ENCODE data around the gene ALX3. TPM values are rescaled to one million over a fixed set of nuclear protein-coding genes. Genes with fewer than 3 reads are reported as not detected.

The ALX3 gene
- total RNA-seq, 4 donors from 2014 or later, result 0.21 to 0.26 TPM; not detected in 2

GRCh38 chr1:110017792-110018191 is 52.7 kb downstream of the ALX3 start:
- Histone ChIP-seq H3K36me3 (no peaks in the 10 kb centered on the region), H3K4me1 (no peaks in the 10 kb centered on the region), H3K9me3 (no peaks in the 10 kb centered on the region), H3K27me3 (no peaks in the 10 kb centered on the region), H3K4me3 (no peak overlapping the region), H3K27ac (no peak overlapping the region)
- intact Hi-C loops (cut with DNase I; ENCODE audit: low total_unique reads), result no loop called here
- TF ChIP-seq POLR2A (IDR thresholded peaks at IDR 0.05), result no peak
- no peak for TF ChIP-seq CTCF (IDR thresholded peaks at IDR 0.05)
- DNase-seq, result no peak

GRCh38 chr1:110012100-110012780 is 58.2 kb downstream of the ALX3 start:
- no peaks in the 10 kb centered on the region for H3K36me3 ChIP-seq
- no peak for TF ChIP-seq POLR2A (IDR thresholded peaks at IDR 0.05)
- no peak for TF ChIP-seq CTCF (IDR thresholded peaks at IDR 0.05)

GRCh38 chr1:110011527-110012041 is 58.9 kb downstream of the ALX3 start:
- Histone ChIP-seq H3K4me3 (no peak overlapping the region), H3K4me1 (no peaks in the 10 kb centered on the region), H3K27me3 (no peaks in the 10 kb centered on the region), H3K9me3 (no peaks in the 10 kb centered on the region), H3K27ac (no peak overlapping the region), H3K36me3 (no peaks in the 10 kb centered on the region)
- TF ChIP-seq POLR2A (IDR thresholded peaks at IDR 0.05), result no peak
- TF ChIP-seq CTCF (IDR thresholded peaks at IDR 0.05), result peak in 3 of 4 experiments; percentile 17 to 31 (median 18)
- intact Hi-C loops (cut with DNase I; ENCODE audit: low total_unique reads), result no loop called here
- no peak for DNase-seq

More at GRCh38 chr1:110012100-110012780, 58.2 kb downstream of the ALX3 start:
- no peak overlapping the region for H3K4me3 ChIP-seq
- DNase-seq, result no peak
- no peaks in the 10 kb centered on the region for H3K4me1 ChIP-seq
- no peaks in the 10 kb centered on the region for H3K27me3 ChIP-seq
- intact Hi-C loops (cut with DNase I; ENCODE audit: low total_unique reads), result no loop called here
- no peaks in the 10 kb centered on the region for H3K9me3 ChIP-seq
- no peak overlapping the region for H3K27ac ChIP-seq

Other genes starting within 250 kb of the ALX3 start
- 10 to 100 TPM; 19.8 to 48.2 (median 34.2) TPM for gene CSF1, start 159.8 kb downstream of the ALX3 start, total RNA-seq
- 100 to 1,000 TPM in 1 of 4 donors, 10 to 100 TPM in 3; 51.2 to 183 (median 70.2) TPM for gene AHCYL1, start 85.9 kb downstream of the ALX3 start, total RNA-seq
- gene STRIP1, start 36.0 kb downstream of the ALX3 start, total RNA-seq, result 100 to 1,000 TPM in 1 of 4 donors, 10 to 100 TPM in 3; 17.1 to 102 (median 42.0) TPM
- gene UBL4B, start 41.8 kb upstream of the ALX3 start, total RNA-seq, result not detected
- under 1 TPM in 2 of 4 donors, not detected in 2; 0.07 to 0.15 TPM for gene SLC6A17, start 79.8 kb upstream of the ALX3 start, total RNA-seq
- gene KCNC4, start 139.6 kb upstream of the ALX3 start, total RNA-seq, result 10 to 100 TPM in 1 of 4 donors, 1 to 10 TPM in 3; 2.1 to 29.4 (median 3.9) TPM